Liver (tissue), 9 donors: Measurements from ENCODE around the gene ABCG5. TPM values are rescaled to one million over a fixed set of nuclear protein-coding genes. Genes with fewer than 3 reads are reported as not detected.
A peak's percentile ranks its signal among the peaks of the same experiment; 100 is the strongest.

ENCODE experiments used
- DNase-seq: peaks from one replicate; pipeline ENCODE4 v3.0.0-alpha.2; 2017; ENCODE audit warnings: low spot score
- H3K27ac ChIP-seq, 2 donors: one replicate each; pipeline ENCODE4 v1.7.0; 2013; ENCODE audit warnings: inconsistent platforms in 2 of 2, low read length in 2 of 2, control low read depth in 1 of 2, low read depth in 1 of 2, mild to moderate bottlenecking in 1 of 2
- H3K27me3 ChIP-seq, 4 donors: one replicate each; pipeline versions ENCODE4 v1.6.1 to v1.7.0; 2013; ENCODE audit warnings: low read length in 3 of 4, inconsistent platforms in 1 of 4, mild to moderate bottlenecking in 1 of 4, moderate library complexity in 1 of 4; ENCODE audit not compliant: control insufficient read depth in 4 of 4, insufficient read depth in 4 of 4
- H3K36me3 ChIP-seq, 4 donors: one replicate each; pipeline versions ENCODE4 v1.6.1 to v1.7.0; 2013; ENCODE audit warnings: low read length in 3 of 4, mild to moderate bottlenecking in 3 of 4, low read depth in 1 of 4, moderate library complexity in 1 of 4; ENCODE audit not compliant: control insufficient read depth in 4 of 4, insufficient read depth in 3 of 4
- H3K4me1 ChIP-seq, 4 donors: one replicate each; pipeline versions ENCODE4 v1.6.1 to v1.7.0; 2013; ENCODE audit warnings: low read length in 3 of 4, mild to moderate bottlenecking in 3 of 4, moderate library complexity in 1 of 4; ENCODE audit not compliant: control insufficient read depth in 4 of 4, insufficient read depth in 4 of 4
- H3K4me3 ChIP-seq, 3 donors: one replicate each; pipeline versions ENCODE4 v1.6.1 to v1.7.0; 2013; ENCODE audit warnings: low read length in 3 of 3, control low read depth in 1 of 3, low read depth in 1 of 3, mild to moderate bottlenecking in 1 of 3
- H3K9ac ChIP-seq, 2 donors: one replicate each; pipeline ENCODE4 v1.7.0; 2013; ENCODE audit warnings: low read length in 2 of 2, mild to moderate bottlenecking in 2 of 2, moderate library complexity in 2 of 2, control low read depth in 1 of 2, low read depth in 1 of 2
- H3K9me3 ChIP-seq, 4 donors: one replicate each; pipeline versions ENCODE4 v1.6.1 to v1.7.0; 2013; ENCODE audit warnings: low read length in 3 of 4; ENCODE audit not compliant: control insufficient read depth in 4 of 4
- FOXA1 ChIP-seq: IDR thresholded peaks from 2 replicates; pipeline ENCODE4 v1.6.1; 2016; ENCODE audit warnings: antibody characterized with exemption
- FOXA2 ChIP-seq: IDR thresholded peaks from 2 replicates; pipeline ENCODE4 v1.6.1; 2016; ENCODE audit warnings: antibody characterized with exemption
- GABPA ChIP-seq, 2 donors: IDR thresholded peaks in 1 of 2; conservative IDR thresholded peaks in 1 of 2; 2 replicates each; pipeline ENCODE4 v1.6.1; 2016; ENCODE audit warnings: antibody characterized with exemption in 2 of 2, mild to moderate bottlenecking in 1 of 2, moderate library complexity in 1 of 2
- HNF4A ChIP-seq, 2 donors: conservative IDR thresholded peaks; 2 replicates each; pipeline ENCODE4 v1.6.1; 2016; ENCODE audit warnings: antibody characterized with exemption in 2 of 2, mild to moderate bottlenecking in 2 of 2
- HNF4G ChIP-seq: IDR thresholded peaks from 2 replicates; pipeline ENCODE4 v1.6.1; 2016; ENCODE audit warnings: antibody characterized with exemption
- JUND ChIP-seq, 2 donors: IDR thresholded peaks; 2 replicates each; pipeline ENCODE4 v1.6.1; 2016; ENCODE audit warnings: antibody characterized with exemption in 2 of 2
- NR2F2 ChIP-seq: IDR thresholded peaks from 2 replicates; pipeline ENCODE4 v1.6.1; 2016; ENCODE audit warnings: antibody characterized with exemption
- RXRA ChIP-seq, 2 donors: IDR thresholded peaks; 2 replicates each; pipeline ENCODE4 v1.6.1; 2017 to 2018; ENCODE audit warnings: antibody characterized with exemption in 2 of 2, mild to moderate bottlenecking in 1 of 2
- SP1 ChIP-seq: IDR thresholded peaks from 2 replicates; pipeline ENCODE4 v1.6.1; 2018; ENCODE audit warnings: antibody characterized with exemption, mild to moderate bottlenecking
- TAF1 ChIP-seq: conservative IDR thresholded peaks from 2 replicates; pipeline ENCODE4 v1.6.1; 2016; ENCODE audit warnings: antibody characterized with exemption, mild to moderate bottlenecking
- WGBS: extraction: QIAGEN DNeasy Blood & Tissue Kit; methylation state at CpG from one replicate; pipeline ENCODE4 v1.1.7; 2013; 5-methylcytosine and 5-hydroxymethylcytosine counted together
- polyA plus RNA-seq, 2 donors: library from polyadenylated mRNA; stranded (reverse) in 1 of 2; unstranded in 1 of 2; fragments of 200-250 nt in 1 of 2; fragments of >200 nt in 1 of 2; fragmentation: Nextera tagmentation in 1 of 2; extraction: Ambion mirVana in 1 of 2; gene quantifications; one replicate each; pipeline versions ENCODE4 v1.2.1 to v1.2.3, GENCODE V29; 2013 to 2015
- total RNA-seq, 2 donors: library from RNA; depleted of rRNA; stranded (reverse); fragments of >200 nt; gene quantifications; one replicate each; pipeline ENCODE4 v1.2.3, GENCODE V29; 2014
- TF ChIP-seq, protein P1 (sequence below): IDR thresholded peaks from 2 replicates; pipeline ENCODE4 v1.6.1; 2016; ENCODE audit warnings: antibody characterized with exemption
- TF ChIP-seq, protein P2 (sequence below): IDR thresholded peaks from 2 replicates; pipeline ENCODE4 v1.6.1; 2016; ENCODE audit warnings: antibody characterized with exemption
- donor health status: healthy.
- donor health status: healthy.
- donor health status: healthy.
- donor health status: healthy.
- donor health status: healthy.

ABCG5 gene
- total and polyA plus RNA-seq, 4 donors = 15.4 to 63.8 (median 38.5) TPM

DNA sequence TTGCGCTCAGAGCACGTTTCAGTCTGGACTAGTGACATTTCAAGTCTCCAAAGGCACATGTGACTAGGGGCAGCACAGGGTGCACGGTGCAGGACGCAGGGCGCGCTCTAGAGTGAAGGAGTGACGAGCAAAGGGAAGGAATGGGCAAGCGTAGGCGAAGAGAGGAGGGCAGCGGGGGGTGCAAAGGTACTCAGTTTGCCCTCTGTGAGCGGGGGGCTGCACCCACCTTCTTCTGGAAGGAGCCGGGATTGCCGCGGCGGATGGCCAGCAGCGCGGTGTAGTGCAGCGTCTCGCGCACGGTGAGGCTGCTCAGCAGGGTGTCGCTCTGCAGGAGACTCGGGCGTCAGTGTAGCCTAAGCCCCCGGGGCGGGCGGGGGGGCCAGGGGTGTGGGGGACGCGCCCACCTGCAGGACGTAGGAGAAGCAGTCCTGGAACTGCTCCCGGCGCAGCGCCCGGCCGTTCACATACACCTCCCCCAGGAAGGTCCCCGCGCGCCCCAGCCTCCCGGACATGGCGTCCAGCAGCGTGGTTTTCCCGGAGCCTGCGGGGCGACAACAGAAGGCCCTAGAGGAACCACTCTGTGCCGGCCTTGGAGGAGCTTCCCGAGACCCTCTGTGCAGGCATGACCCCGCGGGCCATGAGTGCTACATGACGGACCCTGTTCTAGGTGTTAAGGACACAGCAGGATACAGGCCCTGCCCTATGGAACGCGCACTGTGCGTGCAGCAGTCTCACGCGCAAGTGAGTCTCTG lies 6.9 kb downstream of the ABCG5 start:
- no peak overlapping the region for H3K9ac ChIP-seq
- H3K4me3 ChIP-seq = no peak overlapping the region
- H3K27me3 ChIP-seq = no peaks in the 10 kb centered on the region
- H3K4me1 ChIP-seq = peaks cover 3 to 45% (median 31%) of the 10 kb centered on the region in 4 donors
- no peak for TF ChIP-seq FOXA2
- TF ChIP-seq HNF4G = no peak
- TF ChIP-seq TAF1 = no peak
- TF ChIP-seq, protein P1, sequence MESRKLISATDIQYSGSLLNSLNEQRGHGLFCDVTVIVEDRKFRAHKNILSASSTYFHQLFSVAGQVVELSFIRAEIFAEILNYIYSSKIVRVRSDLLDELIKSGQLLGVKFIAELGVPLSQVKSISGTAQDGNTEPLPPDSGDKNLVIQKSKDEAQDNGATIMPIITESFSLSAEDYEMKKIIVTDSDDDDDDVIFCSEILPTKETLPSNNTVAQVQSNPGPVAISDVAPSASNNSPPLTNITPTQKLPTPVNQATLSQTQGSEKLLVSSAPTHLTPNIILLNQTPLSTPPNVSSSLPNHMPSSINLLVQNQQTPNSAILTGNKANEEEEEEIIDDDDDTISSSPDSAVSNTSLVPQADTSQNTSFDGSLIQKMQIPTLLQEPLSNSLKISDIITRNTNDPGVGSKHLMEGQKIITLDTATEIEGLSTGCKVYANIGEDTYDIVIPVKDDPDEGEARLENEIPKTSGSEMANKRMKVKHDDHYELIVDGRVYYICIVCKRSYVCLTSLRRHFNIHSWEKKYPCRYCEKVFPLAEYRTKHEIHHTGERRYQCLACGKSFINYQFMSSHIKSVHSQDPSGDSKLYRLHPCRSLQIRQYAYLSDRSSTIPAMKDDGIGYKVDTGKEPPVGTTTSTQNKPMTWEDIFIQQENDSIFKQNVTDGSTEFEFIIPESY = no peak
- WGBS = 59% methylated on average over 54 of the region's 54 CpGs
- no peak overlapping the region for H3K27ac ChIP-seq
- H3K36me3 ChIP-seq = peaks cover 4 to 12% (median 5%) of the 10 kb centered on the region in 4 donors
- no peak for DNase-seq
- H3K9me3 ChIP-seq = no peaks in the 10 kb centered on the region

DNA sequence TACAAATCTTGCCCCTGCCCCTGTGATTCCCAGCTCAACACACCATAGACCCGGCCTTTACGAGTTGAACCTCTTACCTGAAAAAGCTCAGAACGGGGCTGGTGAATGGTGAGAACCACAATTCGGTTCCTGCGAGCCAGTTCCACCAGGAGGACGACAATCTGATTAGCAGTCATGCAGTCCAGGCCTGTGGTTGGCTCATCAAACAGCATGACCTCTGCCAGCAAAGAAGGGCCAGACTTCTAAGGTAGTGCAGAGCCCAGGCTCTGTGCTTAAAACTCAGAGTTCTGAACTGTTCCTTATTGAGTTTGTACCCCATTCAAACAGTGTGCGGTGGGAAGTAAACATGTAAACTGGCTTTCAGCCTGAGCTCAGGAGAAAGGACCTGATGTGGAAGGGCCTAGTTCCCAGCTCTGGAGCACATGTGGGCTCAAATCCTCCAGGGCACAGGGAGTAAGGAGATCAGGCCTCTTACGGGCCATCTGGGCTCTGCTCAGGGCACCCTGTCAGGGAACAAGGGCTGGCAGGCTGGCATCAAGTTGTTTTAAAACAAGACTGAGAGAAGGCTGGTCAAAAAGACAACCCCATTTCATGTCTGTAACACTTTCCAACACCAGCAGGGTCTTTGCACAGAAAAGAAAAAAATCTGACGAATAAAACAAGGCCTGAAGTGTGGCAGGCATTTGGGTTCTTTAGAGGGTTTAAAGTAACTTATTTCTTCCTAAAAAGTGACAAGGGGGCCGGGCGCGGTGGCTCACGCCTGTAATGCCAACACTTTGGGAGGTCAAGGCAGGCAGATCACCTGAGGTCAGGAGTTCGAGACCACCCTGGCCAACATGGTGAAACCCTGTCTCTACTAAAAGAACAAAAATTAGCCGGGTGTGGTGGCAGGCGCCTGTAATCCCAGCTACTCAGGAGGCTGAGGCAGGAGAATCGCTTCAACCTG lies 12.1 kb downstream of the ABCG5 start:
- no peaks in the 10 kb centered on the region for H3K27me3 ChIP-seq
- H3K36me3 ChIP-seq = peaks cover under 1 to 25% (median 11%) of the 10 kb centered on the region in 4 donors
- TF ChIP-seq TAF1 (no peak), SP1 (no peak)
- TF ChIP-seq, protein P2, sequence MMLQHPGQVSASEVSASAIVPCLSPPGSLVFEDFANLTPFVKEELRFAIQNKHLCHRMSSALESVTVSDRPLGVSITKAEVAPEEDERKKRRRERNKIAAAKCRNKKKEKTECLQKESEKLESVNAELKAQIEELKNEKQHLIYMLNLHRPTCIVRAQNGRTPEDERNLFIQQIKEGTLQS = no peak
- 76% methylated on average over 17 of the region's 17 CpGs for WGBS
- H3K4me1 ChIP-seq = peaks cover 4 to 57% (median 44%) of the 10 kb centered on the region in 4 donors
- DNase-seq = no peak
- no peaks in the 10 kb centered on the region for H3K9me3 ChIP-seq
- peak overlapping the region; percentile 25 to 37 for H3K27ac ChIP-seq
- H3K4me3 ChIP-seq = no peak overlapping the region
- H3K9ac ChIP-seq = no peak overlapping the region

DNA sequence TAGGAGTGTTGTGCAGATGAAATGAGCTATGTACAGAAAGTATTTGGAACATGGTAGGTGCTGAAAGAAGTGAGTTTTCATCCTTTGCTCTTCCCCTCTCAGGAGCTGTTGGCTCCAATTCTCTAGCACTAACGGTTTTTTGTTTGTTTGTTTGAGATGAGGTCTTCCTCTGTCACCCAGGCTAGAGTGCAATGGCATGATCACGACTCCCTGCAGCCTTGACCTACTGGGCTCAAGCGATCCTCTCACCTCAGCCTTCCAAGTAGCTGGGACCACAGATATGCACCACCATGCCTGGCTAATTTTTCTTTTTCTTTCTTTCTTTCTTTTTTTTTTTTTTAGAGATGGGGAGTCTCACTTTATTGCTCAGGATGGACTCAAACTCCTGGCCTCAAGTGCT lies 12.8 kb downstream of the ABCG5 start:
- Histone ChIP-seq H3K9ac (no peak overlapping the region), H3K4me3 (no peak overlapping the region), H3K27me3 (no peaks in the 10 kb centered on the region), H3K27ac (peak overlapping the region; percentile 13 to 60), H3K36me3 (peaks cover 0 to 32% (median 15%) of the 10 kb centered on the region in 4 donors), H3K4me1 (peaks cover 4 to 64% (median 46%) of the 10 kb centered on the region in 4 donors), H3K9me3 (no peaks in the 10 kb centered on the region)
- DNase-seq = no peak
- no peak for TF ChIP-seq NR2F2
- TF ChIP-seq SP1 = no peak
- TF ChIP-seq TAF1 = no peak
- peak; percentile 33 to 56 for TF ChIP-seq RXRA (IDR thresholded peaks at IDR 0.05)
- TF ChIP-seq FOXA1 = no peak
- no peak for TF ChIP-seq GABPA (IDR thresholded peaks at IDR 0.05 in 1 of 2, conservative IDR thresholded peaks at IDR 0.05 in 1 of 2)
- TF ChIP-seq JUND (IDR thresholded peaks at IDR 0.05) = no peak
- TF ChIP-seq HNF4A (conservative IDR thresholded peaks at IDR 0.05) = peak; percentile 25 to 46
- TF ChIP-seq, protein P2 = no peak
- WGBS = 34% methylated on average over 3 of the region's 3 CpGs
